Hematopoietic multipotent progenitor cell (in vitro differentiated cells): ENCODE measurements around the gene CLEC18B. TPM values are rescaled to one million over a fixed set of nuclear protein-coding genes. Genes with fewer than 3 reads are reported as not detected.
"Not testable (repeated sequence)": the region's sequence is repeated elsewhere in the genome, so short reads cannot be mapped to it uniquely, and the experiment has no call there.

Experiments used
- DNase-seq, 3 donors: peaks; one replicate each; pipeline ENCODE4 v3.0.0-alpha.2; 2011 to 2015; ENCODE audit warnings: low read depth in 2 of 3, low spot score in 2 of 3
- small RNA-seq: library from RNA; depleted of rRNA; stranded (forward); fragments of <200 nt; gene quantifications from one replicate; pipeline ENCODE3, GENCODE V24; 2012
- total RNA-seq: library from RNA; depleted of rRNA; stranded (reverse); fragments of >200 nt; gene quantifications from one replicate; pipeline ENCODE4 v1.2.3, GENCODE V29; 2012

Gene CLEC18B
- total RNA-seq, 1 donor = not detected

DNA sequence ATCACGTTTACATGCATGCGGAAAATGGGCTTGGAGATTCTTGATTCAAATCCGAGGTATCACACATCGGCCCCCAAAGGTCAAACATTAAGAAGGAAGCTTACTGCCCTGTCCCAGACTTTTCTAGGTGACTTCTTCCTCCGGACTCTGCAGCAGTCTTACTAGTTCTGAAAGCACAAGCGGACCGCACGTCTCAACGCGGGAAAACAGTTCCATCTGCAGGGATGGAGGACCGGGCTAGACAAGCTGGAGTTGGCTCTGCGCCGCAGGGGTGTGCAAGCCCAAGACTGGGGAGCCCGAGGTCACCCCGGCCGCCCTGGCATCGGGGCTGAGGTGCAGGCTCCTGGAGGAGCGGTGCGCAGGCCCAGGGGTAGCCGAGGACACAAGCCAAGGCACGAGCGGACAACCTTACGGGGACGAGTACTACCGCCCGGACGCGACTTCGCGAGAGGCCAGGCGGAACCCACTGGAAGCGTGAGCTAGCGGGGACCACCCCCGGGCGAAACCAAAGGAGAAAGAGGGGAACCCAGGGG is 53.7 kb downstream of the CLEC18B start:
- peak; percentile 1 to 31 (median 29) for DNase-seq

DNA sequence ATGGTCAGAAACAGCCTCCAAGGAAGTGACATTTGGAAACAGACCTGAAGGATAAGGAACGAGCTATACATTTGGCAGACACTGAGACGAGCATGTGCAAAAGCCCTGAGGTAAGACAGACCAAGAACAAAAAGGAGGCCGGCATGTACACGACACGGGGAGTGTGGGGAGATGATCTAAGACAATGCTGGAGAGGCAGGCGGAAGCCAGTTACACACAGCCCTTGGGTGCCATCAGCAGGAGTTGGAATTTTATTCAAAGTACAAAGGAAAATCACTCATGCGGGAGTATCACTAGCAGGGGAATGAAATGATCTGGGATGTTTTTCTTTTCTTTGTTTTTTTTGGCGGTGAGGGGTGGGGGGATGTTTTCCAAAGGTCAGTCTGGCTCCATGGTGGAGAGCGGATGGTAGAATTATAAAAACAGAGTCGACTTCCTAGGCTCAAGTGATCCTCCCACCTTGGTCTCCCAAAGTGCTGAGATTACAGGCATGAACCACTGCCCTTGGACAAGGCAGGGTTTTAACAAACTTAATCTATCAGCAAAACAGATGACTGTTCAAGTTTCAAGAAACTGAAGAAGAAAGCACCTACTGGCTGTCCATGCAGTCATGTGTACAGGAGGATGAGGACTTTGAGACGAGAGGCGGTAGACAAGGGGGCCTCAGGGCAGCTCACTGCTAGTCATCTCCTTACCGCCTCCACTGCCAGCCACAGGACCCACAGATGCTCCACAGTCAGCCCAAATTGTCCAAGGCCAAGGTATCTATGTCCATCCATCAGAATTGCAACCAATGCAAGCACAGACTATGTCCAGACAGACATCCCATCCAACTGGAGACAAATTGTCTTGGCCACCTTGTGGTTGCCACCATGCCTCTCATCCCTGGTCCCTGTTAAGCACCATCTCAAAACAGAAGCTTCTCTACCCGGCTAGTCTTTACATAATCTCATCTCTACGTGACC is 59.4 kb downstream of the CLEC18B start:
- DNase-seq = not testable (repeated sequence)

Small RNA genes lying within 50 kb of the gene (small RNA-seq; reads per million reads assigned to genes)
- gene AC009053.4 = not detected
- not detected for gene RF00019
- not detected for gene RNU6-237P

Other genes with a start within 250 kb of the CLEC18B start
- gene PSMD7, start 124.7 kb downstream of the CLEC18B start, total RNA-seq = 42.3 TPM
- under 0.01 TPM for gene NPIPB15, start 45.2 kb downstream of the CLEC18B start, total RNA-seq
- gene GLG1, start 185.6 kb upstream of the CLEC18B start, total RNA-seq = 32.9 TPM
- gene RFWD3, start 245.4 kb upstream of the CLEC18B start, total RNA-seq = 35.3 TPM